ENCODE measurements around the gene TBC1D21. TPM values are rescaled to one million over a fixed set of nuclear protein-coding genes. Genes with fewer than 3 reads are reported as not detected.

TBC1D21 gene
- total and polyA plus RNA-seq, 8 donors, result not detected

- no peak for FAIRE-seq
- peak in 1 of 6 donors; percentile 49 for DNase-seq
- Histone ChIP-seq H3K9me3 (no peaks in the 10 kb centered on the region), H3K27me3 (no peaks in the 10 kb centered on the region), H3K27ac (peak overlapping the region in 1 of 4 donors; percentile 11), H3K4me1 (peaks cover 0 to 6% (median 5%) of the 10 kb centered on the region in 3 donors), H3K36me3 (no peaks in the 10 kb centered on the region), H3K4me3 (no peak overlapping the region)
- 63 to 66% methylated on average over 12 of the region's 12 CpGs for WGBS, 2 donors
- intact Hi-C loops (cut with DNase I), result no loop called here
- TF ChIP-seq CTCF (IDR thresholded peaks at IDR 0.05), result no peak
- no peak for ATAC-seq
Observed at GRCh38 chr15:73924171-73924921, 51.0 kb downstream of the TBC1D21 start.

- 67 to 82% methylated on average over 7 to 8 of the region's 8 CpGs for WGBS, 2 donors
- Histone ChIP-seq H3K36me3 (no peaks in the 10 kb centered on the region), H3K27me3 (no peaks in the 10 kb centered on the region), H3K4me3 (peak overlapping the region in 2 of 4 donors; percentile 57 to 69), H3K4me1 (peaks cover 0 to 6% (median 5%) of the 10 kb centered on the region in 3 donors), H3K9me3 (no peaks in the 10 kb centered on the region), H3K27ac (peak overlapping the region in 2 of 4 donors; percentile 70 to 83)
- no peak for TF ChIP-seq CTCF (IDR thresholded peaks at IDR 0.05)
- intact Hi-C loops (cut with DNase I), result no loop called here
- DNase-seq (peak in 1 of 6 donors; percentile 16), FAIRE-seq (no peak), ATAC-seq (no peak)
Observed at GRCh38 chr15:73925848-73926218, 52.5 kb downstream of the TBC1D21 start.

- peak within 1 kb of the TSS; percentile 70 to 83 (median 82) for H3K27ac ChIP-seq
- H3K9me3 ChIP-seq, result no peaks in the 10 kb centered on the region
- H3K4me3 ChIP-seq, result peak within 1 kb of the TSS; percentile 51 to 69 (median 61)
- no peak for TF ChIP-seq CTCF (IDR thresholded peaks at IDR 0.05)
- WGBS, 2 donors, result 2 to 4% methylated on average over 41 to 47 of the region's 47 CpGs
- DNase-seq (peak; percentile 66 to 91 (median 77)), ATAC-seq (peak; percentile 62 to 74 (median 73)), FAIRE-seq (no peak)
- no peaks in the 10 kb centered on the region for H3K36me3 ChIP-seq
- intact Hi-C loops (cut with DNase I), result no loop called here
- H3K4me1 ChIP-seq, result peaks cover 0 to 6% (median 5%) of the 10 kb centered on the region in 3 donors
- no peaks in the 10 kb centered on the region for H3K27me3 ChIP-seq
Observed at GRCh38 chr15:73926219-73927002, 53.0 kb downstream of the TBC1D21 start, which contains the start of gene LOXL1. LOXL1 (plus strand) TSS chr15:73926462; CDS start chr15:73926784, 322 bp downstream.

GRCh38 chr15:73927003-73927475 lies 53.7 kb downstream of the TBC1D21 start:
- FAIRE-seq (no peak), ATAC-seq (peak; percentile 64 to 75 (median 71)), DNase-seq (peak; percentile 74 to 94 (median 84))
- TF ChIP-seq CTCF (IDR thresholded peaks at IDR 0.05), result no peak
- Histone ChIP-seq H3K27me3 (no peaks in the 10 kb centered on the region), H3K36me3 (no peaks in the 10 kb centered on the region), H3K9me3 (no peaks in the 10 kb centered on the region), H3K4me3 (peak overlapping the region; percentile 51 to 69 (median 61)), H3K27ac (peak overlapping the region; percentile 70 to 83 (median 82)), H3K4me1 (peaks cover 0 to 6% (median 5%) of the 10 kb centered on the region in 3 donors)
- 1 to 2% methylated on average over 44 to 65 of the region's 65 CpGs for WGBS, 2 donors
- intact Hi-C loops (cut with DNase I), result no loop called here

Data from pancreas (tissue), 10 donors.